ENCODE results near the gene SPOCK3. TPM values are rescaled to one million over a fixed set of nuclear protein-coding genes. Genes with fewer than 3 reads are reported as not detected.

The SPOCK3 gene
- total and polyA plus RNA-seq, 2 experiments from 2014 or later = 1.6 to 4.1 TPM

DNA sequence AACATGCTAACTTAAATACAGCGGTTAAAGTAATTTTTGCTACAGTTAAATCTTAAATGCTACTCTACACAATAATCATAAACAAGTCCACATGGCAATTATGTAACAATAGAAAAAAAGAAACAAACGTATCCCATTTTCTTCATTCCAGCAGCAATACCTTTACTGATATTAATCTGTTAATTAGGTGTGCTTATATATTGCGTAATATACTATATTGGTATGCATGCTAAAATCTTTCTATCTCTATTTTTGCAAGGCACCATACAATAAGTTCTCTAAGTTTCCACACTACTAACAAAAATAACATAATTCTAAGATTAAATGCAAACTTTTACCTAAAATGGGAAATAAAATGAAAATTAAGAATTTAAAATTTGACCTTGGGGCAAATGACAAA, 500.6 kb downstream of the SPOCK3 start:
- Histone ChIP-seq H3F3A (replicated peaks; ENCODE audit: low read depth) (no peaks in the 10 kb centered on the region), H3K9me2 (ENCODE audit: insufficient read depth) (no peaks in the 10 kb centered on the region), H3K27me3 (ENCODE audit: insufficient read depth) (no peaks in the 10 kb centered on the region), H4K20me1 (replicated peaks; ENCODE audit: insufficient read depth) (no peaks in the 10 kb centered on the region), H3K4me2 (no peak overlapping the region), H3K79me2 (replicated peaks; ENCODE audit: insufficient read depth) (no peaks in the 10 kb centered on the region), H3K4me1 (ENCODE audit: insufficient read depth) (no peaks in the 10 kb centered on the region), H2AFZ (no peak overlapping the region), H3K4me3 (no peak overlapping the region), H3K27ac (ENCODE audit: low read depth) (no peak overlapping the region), H3K36me3 (ENCODE audit: insufficient read depth) (no peaks in the 10 kb centered on the region)
- DNase-seq (ENCODE audit: low spot score) = no peak
- Mint-ChIP-seq H3K9me3 (no peaks in the 10 kb centered on the region), H3K4me1 (peaks cover 4% of the 10 kb centered on the region; the same call in 1 of the 3 replicates), H3K36me3 (ENCODE audit: low read depth) (no peaks in the 10 kb centered on the region), H3K27ac (no peak overlapping the region), H3K4me3 (no peak overlapping the region), H3K27me3 (ENCODE audit: insufficient read depth, low read depth, poor library complexity) (no peaks in the 10 kb centered on the region)
- no peak for ATAC-seq
- no peak for TF ChIP-seq CTCF (conservative IDR thresholded peaks at IDR 0.05; ENCODE audit: low read depth in 2 of 2)
- no peak for TF ChIP-seq EZH2phosphoT487 (IDR thresholded peaks at IDR 0.05; ENCODE audit: unreplicated experiment)
- TF ChIP-seq ETS1 (IDR thresholded peaks at IDR 0.05) = no peak
- no peak for TF ChIP-seq STAT1 (IDR thresholded peaks at IDR 0.05; ENCODE audit: unreplicated experiment)
- no peak for TF ChIP-seq JUNB (IDR thresholded peaks at IDR 0.05; ENCODE audit: unreplicated experiment)
- TF ChIP-seq CREB1 (CRISPR knock-in tag; IDR thresholded peaks at IDR 0.05; ENCODE audit: low read depth) = no peak
- TF ChIP-seq, protein P1, sequence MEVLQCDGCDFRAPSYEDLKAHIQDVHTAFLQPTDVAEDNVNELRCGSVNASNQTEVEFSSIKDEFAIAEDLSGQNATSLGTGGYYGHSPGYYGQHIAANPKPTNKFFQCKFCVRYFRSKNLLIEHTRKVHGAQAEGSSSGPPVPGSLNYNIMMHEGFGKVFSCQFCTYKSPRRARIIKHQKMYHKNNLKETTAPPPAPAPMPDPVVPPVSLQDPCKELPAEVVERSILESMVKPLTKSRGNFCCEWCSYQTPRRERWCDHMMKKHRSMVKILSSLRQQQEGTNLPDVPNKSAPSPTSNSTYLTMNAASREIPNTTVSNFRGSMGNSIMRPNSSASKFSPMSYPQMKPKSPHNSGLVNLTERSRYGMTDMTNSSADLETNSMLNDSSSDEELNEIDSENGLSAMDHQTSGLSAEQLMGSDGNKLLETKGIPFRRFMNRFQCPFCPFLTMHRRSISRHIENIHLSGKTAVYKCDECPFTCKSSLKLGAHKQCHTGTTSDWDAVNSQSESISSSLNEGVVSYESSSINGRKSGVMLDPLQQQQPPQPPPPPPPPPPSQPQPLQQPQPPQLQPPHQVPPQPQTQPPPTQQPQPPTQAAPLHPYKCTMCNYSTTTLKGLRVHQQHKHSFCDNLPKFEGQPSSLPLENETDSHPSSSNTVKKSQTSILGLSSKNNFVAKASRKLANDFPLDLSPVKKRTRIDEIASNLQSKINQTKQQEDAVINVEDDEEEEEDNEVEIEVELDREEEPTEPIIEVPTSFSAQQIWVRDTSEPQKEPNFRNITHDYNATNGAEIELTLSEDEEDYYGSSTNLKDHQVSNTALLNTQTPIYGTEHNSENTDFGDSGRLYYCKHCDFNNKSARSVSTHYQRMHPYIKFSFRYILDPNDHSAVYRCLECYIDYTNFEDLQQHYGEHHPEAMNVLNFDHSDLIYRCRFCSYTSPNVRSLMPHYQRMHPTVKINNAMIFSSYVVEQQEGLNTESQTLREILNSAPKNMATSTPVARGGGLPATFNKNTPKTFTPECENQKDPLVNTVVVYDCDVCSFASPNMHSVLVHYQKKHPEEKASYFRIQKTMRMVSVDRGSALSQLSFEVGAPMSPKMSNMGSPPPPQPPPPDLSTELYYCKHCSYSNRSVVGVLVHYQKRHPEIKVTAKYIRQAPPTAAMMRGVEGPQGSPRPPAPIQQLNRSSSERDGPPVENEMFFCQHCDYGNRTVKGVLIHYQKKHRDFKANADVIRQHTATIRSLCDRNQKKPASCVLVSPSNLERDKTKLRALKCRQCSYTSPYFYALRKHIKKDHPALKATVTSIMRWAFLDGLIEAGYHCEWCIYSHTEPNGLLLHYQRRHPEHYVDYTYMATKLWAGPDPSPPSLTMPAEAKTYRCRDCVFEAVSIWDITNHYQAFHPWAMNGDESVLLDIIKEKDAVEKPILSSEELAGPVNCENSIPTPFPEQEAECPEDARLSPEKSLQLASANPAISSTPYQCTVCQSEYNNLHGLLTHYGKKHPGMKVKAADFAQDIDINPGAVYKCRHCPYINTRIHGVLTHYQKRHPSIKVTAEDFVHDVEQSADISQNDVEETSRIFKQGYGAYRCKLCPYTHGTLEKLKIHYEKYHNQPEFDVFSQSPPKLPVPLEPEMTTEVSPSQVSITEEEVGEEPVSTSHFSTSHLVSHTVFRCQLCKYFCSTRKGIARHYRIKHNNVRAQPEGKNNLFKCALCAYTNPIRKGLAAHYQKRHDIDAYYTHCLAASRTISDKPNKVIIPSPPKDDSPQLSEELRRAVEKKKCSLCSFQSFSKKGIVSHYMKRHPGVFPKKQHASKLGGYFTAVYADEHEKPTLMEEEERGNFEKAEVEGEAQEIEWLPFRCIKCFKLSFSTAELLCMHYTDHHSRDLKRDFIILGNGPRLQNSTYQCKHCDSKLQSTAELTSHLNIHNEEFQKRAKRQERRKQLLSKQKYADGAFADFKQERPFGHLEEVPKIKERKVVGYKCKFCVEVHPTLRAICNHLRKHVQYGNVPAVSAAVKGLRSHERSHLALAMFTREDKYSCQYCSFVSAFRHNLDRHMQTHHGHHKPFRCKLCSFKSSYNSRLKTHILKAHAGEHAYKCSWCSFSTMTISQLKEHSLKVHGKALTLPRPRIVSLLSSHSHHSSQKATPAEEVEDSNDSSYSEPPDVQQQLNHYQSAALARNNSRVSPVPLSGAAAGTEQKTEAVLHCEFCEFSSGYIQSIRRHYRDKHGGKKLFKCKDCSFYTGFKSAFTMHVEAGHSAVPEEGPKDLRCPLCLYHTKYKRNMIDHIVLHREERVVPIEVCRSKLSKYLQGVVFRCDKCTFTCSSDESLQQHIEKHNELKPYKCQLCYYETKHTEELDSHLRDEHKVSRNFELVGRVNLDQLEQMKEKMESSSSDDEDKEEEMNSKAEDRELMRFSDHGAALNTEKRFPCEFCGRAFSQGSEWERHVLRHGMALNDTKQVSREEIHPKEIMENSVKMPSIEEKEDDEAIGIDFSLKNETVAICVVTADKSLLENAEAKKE (CRISPR knock-in tag; IDR thresholded peaks at IDR 0.05) = no peak
- TF ChIP-seq ZNF331 (CRISPR knock-in tag; IDR thresholded peaks at IDR 0.05; ENCODE audit: low read depth) = no peak
- no peak for TF ChIP-seq POLR2AphosphoS5 (IDR thresholded peaks at IDR 0.05; ENCODE audit: low read depth)
- TF ChIP-seq, protein P2, sequence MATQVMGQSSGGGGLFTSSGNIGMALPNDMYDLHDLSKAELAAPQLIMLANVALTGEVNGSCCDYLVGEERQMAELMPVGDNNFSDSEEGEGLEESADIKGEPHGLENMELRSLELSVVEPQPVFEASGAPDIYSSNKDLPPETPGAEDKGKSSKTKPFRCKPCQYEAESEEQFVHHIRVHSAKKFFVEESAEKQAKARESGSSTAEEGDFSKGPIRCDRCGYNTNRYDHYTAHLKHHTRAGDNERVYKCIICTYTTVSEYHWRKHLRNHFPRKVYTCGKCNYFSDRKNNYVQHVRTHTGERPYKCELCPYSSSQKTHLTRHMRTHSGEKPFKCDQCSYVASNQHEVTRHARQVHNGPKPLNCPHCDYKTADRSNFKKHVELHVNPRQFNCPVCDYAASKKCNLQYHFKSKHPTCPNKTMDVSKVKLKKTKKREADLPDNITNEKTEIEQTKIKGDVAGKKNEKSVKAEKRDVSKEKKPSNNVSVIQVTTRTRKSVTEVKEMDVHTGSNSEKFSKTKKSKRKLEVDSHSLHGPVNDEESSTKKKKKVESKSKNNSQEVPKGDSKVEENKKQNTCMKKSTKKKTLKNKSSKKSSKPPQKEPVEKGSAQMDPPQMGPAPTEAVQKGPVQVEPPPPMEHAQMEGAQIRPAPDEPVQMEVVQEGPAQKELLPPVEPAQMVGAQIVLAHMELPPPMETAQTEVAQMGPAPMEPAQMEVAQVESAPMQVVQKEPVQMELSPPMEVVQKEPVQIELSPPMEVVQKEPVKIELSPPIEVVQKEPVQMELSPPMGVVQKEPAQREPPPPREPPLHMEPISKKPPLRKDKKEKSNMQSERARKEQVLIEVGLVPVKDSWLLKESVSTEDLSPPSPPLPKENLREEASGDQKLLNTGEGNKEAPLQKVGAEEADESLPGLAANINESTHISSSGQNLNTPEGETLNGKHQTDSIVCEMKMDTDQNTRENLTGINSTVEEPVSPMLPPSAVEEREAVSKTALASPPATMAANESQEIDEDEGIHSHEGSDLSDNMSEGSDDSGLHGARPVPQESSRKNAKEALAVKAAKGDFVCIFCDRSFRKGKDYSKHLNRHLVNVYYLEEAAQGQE (IDR thresholded peaks at IDR 0.05; ENCODE audit: unreplicated experiment) = no peak
- TF ChIP-seq EZH2 (IDR thresholded peaks at IDR 0.05; ENCODE audit: low read depth, unreplicated experiment) = no peak
- no peak for TF ChIP-seq NANOG (IDR thresholded peaks at IDR 0.05; ENCODE audit: borderline replicate concordance)
- no peak for TF ChIP-seq ZNF114 (CRISPR knock-in tag; IDR thresholded peaks at IDR 0.05)

Data from GM23338 (cell line).